Measurements from ENCODE around the gene PTX4. TPM values are rescaled to one million over a fixed set of nuclear protein-coding genes. Genes with fewer than 3 reads are reported as not detected.

The PTX4 gene
- total and polyA plus RNA-seq, 9 of the 15 experiments (the other 6 are each of a cell fraction or from before 2014, with no cell fraction given): 0.11 TPM; not detected in 8

DNA sequence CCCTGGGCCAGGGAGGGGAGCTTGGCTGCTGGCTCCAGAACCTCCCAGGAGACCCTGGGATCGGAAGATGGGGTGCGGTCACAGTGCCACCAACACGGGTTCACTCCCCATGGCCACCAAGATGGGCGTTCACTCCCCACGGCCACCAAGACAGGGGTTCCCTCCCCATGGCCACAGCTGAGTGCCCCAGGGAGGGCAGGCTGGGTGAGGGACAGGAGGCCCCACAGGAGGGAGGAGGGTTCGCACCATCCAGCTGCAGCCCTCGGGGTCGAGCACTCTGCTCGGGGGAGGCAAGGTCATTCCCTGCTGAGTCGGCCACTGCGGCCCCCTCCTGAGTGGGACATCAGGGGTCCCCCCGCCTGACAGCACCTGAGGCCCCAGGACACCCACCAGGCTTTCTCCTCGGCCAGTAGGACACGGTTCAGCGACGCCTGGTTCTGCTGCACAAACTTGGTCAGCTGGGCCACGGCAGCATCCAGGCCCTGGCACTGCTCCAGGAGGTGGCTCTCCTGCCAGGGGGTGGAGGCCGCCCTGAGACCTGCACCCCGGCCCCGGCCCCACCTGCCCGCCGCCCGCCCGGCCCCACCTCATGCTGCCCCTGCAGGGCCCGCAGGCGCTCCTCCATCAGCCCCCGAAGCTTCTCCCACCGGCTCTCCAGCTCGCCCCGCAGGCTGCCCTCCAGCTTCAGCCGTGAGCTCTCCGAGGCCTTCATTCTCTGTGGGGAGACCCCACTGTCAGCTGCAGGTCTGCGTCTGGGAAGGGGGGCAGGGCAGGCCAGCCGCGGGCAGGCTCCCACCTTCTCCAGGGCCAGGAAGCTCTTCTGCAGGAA lies 50.3 kb downstream of the PTX4 start:
- H3K4me3 ChIP-seq: no peak overlapping the region
- 59% methylated on average over 11 of the region's 35 CpGs for WGBS (ENCODE audit: insufficient coverage, low coverage, missing lambda C conversion rate)
- no peak overlapping the region; a peak in 1 of 4 replicates for H3K9ac ChIP-seq (ENCODE audit: insufficient read depth in 1 of 2, low read depth in 2 of 2, low read length in 2 of 2)
- ChIA-PET CTCF (ENCODE audit: low intra/inter-chr PET ratio) (no interaction called here), POLR2A (interaction anchor here (0.6 to 1.6 kb wide), 5 partner anchors 18 to 61 kb away, joined by 3 to 5 read pairs (median 3); partner anchors contain the start of gene UQCC4)
- H3K9me3 ChIP-seq (replicated peaks; ENCODE audit: control insufficient read depth, insufficient read depth, low read depth, low read length): no peaks in the 10 kb centered on the region
- in situ Hi-C loops (cut with MboI) (no loop called here), intact Hi-C loops (cut with micrococcal nuclease) (no loop called here)
- ATAC-seq (no peak), DNase-seq (ENCODE audit: extremely low read depth in 1 of 4, low spot score in 3 of 4) (no peak), FAIRE-seq (no peak)
- TF ChIP-seq ZNF696 (CRISPR knock-in tag; conservative IDR thresholded peaks at IDR 0.05): no peak
- TF ChIP-seq POLR2G (IDR thresholded peaks at IDR 0.05; ENCODE audit: low read depth, low read length): no peak
- TF ChIP-seq, protein P1, sequence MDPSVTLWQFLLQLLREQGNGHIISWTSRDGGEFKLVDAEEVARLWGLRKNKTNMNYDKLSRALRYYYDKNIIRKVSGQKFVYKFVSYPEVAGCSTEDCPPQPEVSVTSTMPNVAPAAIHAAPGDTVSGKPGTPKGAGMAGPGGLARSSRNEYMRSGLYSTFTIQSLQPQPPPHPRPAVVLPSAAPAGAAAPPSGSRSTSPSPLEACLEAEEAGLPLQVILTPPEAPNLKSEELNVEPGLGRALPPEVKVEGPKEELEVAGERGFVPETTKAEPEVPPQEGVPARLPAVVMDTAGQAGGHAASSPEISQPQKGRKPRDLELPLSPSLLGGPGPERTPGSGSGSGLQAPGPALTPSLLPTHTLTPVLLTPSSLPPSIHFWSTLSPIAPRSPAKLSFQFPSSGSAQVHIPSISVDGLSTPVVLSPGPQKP (CRISPR knock-in tag; IDR thresholded peaks at IDR 0.05): no peak
- TF ChIP-seq ZNF778 (CRISPR knock-in tag; IDR thresholded peaks at IDR 0.05): no peak
- TF ChIP-seq LARP7 (IDR thresholded peaks at IDR 0.05): no peak
- no peak for TF ChIP-seq RAD51 (IDR thresholded peaks at IDR 0.05; ENCODE audit: borderline replicate concordance, low read depth)
- TF ChIP-seq, protein P2, sequence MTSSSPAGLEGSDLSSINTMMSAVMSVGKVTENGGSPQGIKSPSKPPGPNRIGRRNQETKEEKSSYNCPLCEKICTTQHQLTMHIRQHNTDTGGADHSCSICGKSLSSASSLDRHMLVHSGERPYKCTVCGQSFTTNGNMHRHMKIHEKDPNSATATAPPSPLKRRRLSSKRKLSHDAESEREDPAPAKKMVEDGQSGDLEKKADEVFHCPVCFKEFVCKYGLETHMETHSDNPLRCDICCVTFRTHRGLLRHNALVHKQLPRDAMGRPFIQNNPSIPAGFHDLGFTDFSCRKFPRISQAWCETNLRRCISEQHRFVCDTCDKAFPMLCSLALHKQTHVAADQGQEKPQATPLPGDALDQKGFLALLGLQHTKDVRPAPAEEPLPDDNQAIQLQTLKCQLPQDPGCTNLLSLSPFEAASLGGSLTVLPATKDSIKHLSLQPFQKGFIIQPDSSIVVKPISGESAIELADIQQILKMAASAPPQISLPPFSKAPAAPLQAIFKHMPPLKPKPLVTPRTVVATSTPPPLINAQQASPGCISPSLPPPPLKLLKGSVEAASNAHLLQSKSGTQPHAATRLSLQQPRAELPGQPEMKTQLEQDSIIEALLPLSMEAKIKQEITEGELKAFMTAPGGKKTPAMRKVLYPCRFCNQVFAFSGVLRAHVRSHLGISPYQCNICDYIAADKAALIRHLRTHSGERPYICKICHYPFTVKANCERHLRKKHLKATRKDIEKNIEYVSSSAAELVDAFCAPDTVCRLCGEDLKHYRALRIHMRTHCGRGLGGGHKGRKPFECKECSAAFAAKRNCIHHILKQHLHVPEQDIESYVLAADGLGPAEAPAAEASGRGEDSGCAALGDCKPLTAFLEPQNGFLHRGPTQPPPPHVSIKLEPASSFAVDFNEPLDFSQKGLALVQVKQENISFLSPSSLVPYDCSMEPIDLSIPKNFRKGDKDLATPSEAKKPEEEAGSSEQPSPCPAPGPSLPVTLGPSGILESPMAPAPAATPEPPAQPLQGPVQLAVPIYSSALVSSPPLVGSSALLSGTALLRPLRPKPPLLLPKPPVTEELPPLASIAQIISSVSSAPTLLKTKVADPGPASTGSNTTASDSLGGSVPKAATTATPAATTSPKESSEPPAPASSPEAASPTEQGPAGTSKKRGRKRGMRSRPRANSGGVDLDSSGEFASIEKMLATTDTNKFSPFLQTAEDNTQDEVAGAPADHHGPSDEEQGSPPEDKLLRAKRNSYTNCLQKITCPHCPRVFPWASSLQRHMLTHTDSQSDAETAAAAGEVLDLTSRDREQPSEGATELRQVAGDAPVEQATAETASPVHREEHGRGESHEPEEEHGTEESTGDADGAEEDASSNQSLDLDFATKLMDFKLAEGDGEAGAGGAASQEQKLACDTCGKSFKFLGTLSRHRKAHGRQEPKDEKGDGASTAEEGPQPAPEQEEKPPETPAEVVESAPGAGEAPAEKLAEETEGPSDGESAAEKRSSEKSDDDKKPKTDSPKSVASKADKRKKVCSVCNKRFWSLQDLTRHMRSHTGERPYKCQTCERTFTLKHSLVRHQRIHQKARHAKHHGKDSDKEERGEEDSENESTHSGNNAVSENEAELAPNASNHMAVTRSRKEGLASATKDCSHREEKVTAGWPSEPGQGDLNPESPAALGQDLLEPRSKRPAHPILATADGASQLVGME (CRISPR knock-in tag; IDR thresholded peaks at IDR 0.05): no peak
- TF ChIP-seq MYC (IDR thresholded peaks at IDR 0.05; ENCODE audit: low read depth, low read length): no peak
- no peak for TF ChIP-seq MYC (CRISPR knock-in tag; IDR thresholded peaks at IDR 0.05; ENCODE audit: borderline replicate concordance, low read depth)
- no peak overlapping the region for H3K27ac ChIP-seq (ENCODE audit: extremely low read depth, low read depth, low read length)
- H4K20me1 ChIP-seq (replicated peaks; ENCODE audit: control insufficient read depth, insufficient read depth, low read length): no peaks in the 10 kb centered on the region
- no peaks in the 10 kb centered on the region for H3K9me1 ChIP-seq (ENCODE audit: control insufficient read depth, insufficient read depth, low read length)
- no peak overlapping the region for H3K4me2 ChIP-seq (ENCODE audit: insufficient read depth, low read length)
- peaks cover 0 to 70% of the 10 kb centered on the region in 2 experiments; a peak in 3 of 5 replicates for H3K4me1 ChIP-seq (replicated peaks in 1 of 2; ENCODE audit: control insufficient read depth in 2 of 2, insufficient read depth in 2 of 2, low read length in 2 of 2)
- peaks cover 0 to under 1% of the 10 kb centered on the region in 2 experiments; a peak in 1 of 5 replicates for H3K27me3 ChIP-seq (ENCODE audit: control insufficient read depth in 2 of 2, insufficient read depth in 2 of 2, low read length in 2 of 2)
- H3K36me3 ChIP-seq (ENCODE audit: control insufficient read depth, insufficient read depth, low read length): no peaks in the 10 kb centered on the region
- no peaks in the 10 kb centered on the region for H3K79me2 ChIP-seq (ENCODE audit: control insufficient read depth, insufficient read depth, low read length)
- no TSS peak for BruUV-seq (replicated peaks)
- no peak overlapping the region for H2AFZ ChIP-seq (ENCODE audit: low read depth, low read length)
